Measurements from ENCODE around the gene GPR75.

Gene GPR75

DNA sequence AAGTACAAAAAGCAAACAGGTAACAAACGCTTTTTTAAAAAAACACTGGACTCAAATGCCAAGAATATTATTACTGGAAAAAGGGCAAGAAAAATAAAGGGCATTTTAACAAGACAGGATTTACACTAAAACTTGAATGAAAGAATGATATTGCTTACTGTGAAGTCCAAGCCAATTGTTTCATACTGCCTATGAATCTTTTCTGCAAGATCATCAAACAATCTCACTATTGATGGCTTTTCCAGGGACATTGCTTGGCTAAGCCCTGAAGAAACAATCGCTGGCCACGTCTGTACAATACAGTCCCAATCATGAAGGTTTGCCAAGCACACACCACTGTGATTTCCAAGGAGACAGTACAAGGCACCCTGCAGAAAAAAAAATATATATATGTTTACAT, 41.4 kb upstream of the GPR75 start:
- Histone ChIP-seq H3K4me2 (ENCODE audit: low read length) (no peak overlapping the region), H3K36me3 (replicated peaks; ENCODE audit: low read depth, low read length) (peaks cover 27% of the 10 kb centered on the region), H3K9ac (ENCODE audit: low read length) (no peak overlapping the region), H3K79me2 (ENCODE audit: low read length) (no peaks in the 10 kb centered on the region), H3K9me3 (ENCODE audit: insufficient read depth, low read length) (no peaks in the 10 kb centered on the region), H3K4me3 (ENCODE audit: low read length) (no peak overlapping the region), H3K4me1 (ENCODE audit: low read length) (no peaks in the 10 kb centered on the region), H3K27ac (ENCODE audit: low read length) (no peak overlapping the region), H2AFZ (ENCODE audit: low read depth, low read length) (no peak overlapping the region), H4K20me1 (ENCODE audit: insufficient read depth, low read length) (no peaks in the 10 kb centered on the region), H3K27me3 (ENCODE audit: low read depth, low read length) (no peaks in the 10 kb centered on the region)
- TF ChIP-seq EZH2phosphoT487 (IDR thresholded peaks at IDR 0.05; ENCODE audit: low read depth) = no peak
- TF ChIP-seq, protein P1, sequence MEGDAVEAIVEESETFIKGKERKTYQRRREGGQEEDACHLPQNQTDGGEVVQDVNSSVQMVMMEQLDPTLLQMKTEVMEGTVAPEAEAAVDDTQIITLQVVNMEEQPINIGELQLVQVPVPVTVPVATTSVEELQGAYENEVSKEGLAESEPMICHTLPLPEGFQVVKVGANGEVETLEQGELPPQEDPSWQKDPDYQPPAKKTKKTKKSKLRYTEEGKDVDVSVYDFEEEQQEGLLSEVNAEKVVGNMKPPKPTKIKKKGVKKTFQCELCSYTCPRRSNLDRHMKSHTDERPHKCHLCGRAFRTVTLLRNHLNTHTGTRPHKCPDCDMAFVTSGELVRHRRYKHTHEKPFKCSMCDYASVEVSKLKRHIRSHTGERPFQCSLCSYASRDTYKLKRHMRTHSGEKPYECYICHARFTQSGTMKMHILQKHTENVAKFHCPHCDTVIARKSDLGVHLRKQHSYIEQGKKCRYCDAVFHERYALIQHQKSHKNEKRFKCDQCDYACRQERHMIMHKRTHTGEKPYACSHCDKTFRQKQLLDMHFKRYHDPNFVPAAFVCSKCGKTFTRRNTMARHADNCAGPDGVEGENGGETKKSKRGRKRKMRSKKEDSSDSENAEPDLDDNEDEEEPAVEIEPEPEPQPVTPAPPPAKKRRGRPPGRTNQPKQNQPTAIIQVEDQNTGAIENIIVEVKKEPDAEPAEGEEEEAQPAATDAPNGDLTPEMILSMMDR (IDR thresholded peaks at IDR 0.05; ENCODE audit: low read depth, low read length) = no peak

DNA sequence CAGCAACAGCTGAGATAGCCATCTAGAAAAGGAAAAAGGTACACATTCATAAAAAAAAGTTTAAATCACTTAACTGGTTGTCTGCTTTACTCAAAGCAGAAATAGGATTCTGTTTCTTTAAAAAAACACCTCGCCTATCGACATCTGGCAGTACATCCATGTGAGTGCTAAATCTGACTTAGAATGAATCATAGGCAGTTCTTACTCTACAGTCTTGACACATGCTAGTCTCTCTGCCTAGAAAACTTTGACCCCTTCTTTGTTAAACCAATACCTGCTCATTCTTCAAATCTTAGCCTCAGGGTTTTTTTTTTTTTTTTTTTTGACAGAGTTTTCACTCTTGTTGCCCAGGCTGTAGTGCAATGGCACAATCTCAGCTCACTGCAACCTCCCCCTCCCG, 37.1 kb upstream of the GPR75 start:
- H2AFZ ChIP-seq (ENCODE audit: low read depth, low read length) = no peak overlapping the region
- no peak for TF ChIP-seq EZH2phosphoT487 (IDR thresholded peaks at IDR 0.05; ENCODE audit: low read depth)
- TF ChIP-seq, protein P1 (IDR thresholded peaks at IDR 0.05; ENCODE audit: low read depth, low read length) = no peak
- no peak overlapping the region for H3K4me3 ChIP-seq (ENCODE audit: low read length)
- H4K20me1 ChIP-seq (ENCODE audit: insufficient read depth, low read length) = no peaks in the 10 kb centered on the region
- no peaks in the 10 kb centered on the region for H3K9me3 ChIP-seq (ENCODE audit: insufficient read depth, low read length)
- H3K4me1 ChIP-seq (ENCODE audit: low read length) = no peaks in the 10 kb centered on the region
- H3K27ac ChIP-seq (ENCODE audit: low read length) = no peak overlapping the region
- H3K4me2 ChIP-seq (ENCODE audit: low read length) = no peak overlapping the region
- no peaks in the 10 kb centered on the region for H3K27me3 ChIP-seq (ENCODE audit: low read depth, low read length)
- H3K79me2 ChIP-seq (ENCODE audit: low read length) = no peaks in the 10 kb centered on the region
- peaks cover 31% of the 10 kb centered on the region for H3K36me3 ChIP-seq (replicated peaks; ENCODE audit: low read depth, low read length)
- H3K9ac ChIP-seq (ENCODE audit: low read length) = no peak overlapping the region

DNA sequence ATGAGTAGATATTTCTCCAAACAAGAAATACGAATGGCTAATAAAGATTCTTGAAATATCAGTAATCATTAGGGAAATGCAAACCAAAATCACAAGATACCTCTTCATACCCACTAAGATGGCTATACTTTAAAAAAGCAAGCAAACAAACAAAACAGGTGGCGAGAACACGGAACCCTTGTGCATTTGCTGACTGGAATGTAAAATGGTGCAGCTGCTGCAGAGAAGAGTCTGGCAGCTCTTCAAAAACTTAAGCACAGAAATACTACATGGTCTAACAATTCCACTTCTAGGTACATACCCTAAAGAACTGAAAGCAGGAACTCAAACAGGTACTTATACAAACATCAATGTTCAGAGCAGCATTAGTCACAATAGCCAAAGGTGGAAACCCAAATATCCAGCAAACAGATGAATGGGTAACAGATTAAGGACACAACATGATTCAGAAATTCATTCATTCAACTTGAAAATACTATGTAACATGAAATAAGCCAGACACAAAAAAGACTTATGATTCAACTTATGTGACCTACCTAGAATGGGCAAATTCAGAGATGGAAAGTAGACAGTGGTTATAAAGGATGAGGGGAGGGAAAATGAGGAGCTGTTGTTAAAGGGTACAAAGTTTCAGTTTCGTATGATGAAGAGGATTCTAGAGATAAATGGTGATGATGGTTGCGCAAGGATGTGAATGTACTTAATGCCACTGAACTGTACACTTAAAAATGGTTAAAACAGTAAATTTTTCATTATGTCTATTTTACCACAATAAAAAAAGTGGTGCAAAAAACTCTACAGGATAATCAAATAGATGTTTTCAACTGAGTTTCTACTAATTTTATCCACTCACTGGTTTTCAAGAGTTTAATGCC, 26.9 kb upstream of the GPR75 start:
- Histone ChIP-seq H2AFZ (ENCODE audit: low read depth, low read length) (no peak overlapping the region), H3K4me3 (ENCODE audit: low read length) (no peak overlapping the region), H3K27ac (ENCODE audit: low read length) (no peak overlapping the region; the same call in 1 of the 2 replicates), H3K79me2 (ENCODE audit: low read length) (no peaks in the 10 kb centered on the region), H3K9me3 (ENCODE audit: insufficient read depth, low read length) (no peaks in the 10 kb centered on the region), H3K27me3 (ENCODE audit: low read depth, low read length) (no peaks in the 10 kb centered on the region), H3K4me1 (ENCODE audit: low read length) (peaks cover 7% of the 10 kb centered on the region), H3K36me3 (replicated peaks; ENCODE audit: low read depth, low read length) (peaks cover 61% of the 10 kb centered on the region), H4K20me1 (ENCODE audit: insufficient read depth, low read length) (no peaks in the 10 kb centered on the region), H3K4me2 (ENCODE audit: low read length) (0 out of 2 replicates have a peak overlapping the region, but pooled peaks have one; percentile 3), H3K9ac (ENCODE audit: low read length) (no peak overlapping the region)
- TF ChIP-seq EZH2phosphoT487 (IDR thresholded peaks at IDR 0.05; ENCODE audit: low read depth) = no peak
- TF ChIP-seq, protein P1 (IDR thresholded peaks at IDR 0.05; ENCODE audit: low read depth, low read length) = no peak

DNA sequence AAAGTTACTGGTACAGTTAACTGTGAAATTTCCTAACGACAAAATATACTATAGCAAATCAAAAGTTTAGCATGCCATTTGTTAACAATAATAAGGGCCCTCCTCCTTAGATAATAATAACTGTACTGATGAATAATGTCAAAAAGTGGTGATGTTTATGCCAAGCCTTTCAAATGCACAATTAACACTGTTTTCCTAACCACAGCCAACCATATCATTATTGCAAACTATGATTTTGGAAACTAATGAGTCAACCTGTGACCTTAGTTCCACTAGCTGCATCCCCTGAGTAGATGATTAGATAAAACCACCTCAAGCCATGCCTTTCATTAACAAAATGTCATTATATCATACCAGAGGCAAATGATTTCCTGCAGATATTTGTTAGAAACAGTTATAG, 25.1 kb upstream of the GPR75 start:
- H3K4me1 ChIP-seq (ENCODE audit: low read length) = peaks cover 7% of the 10 kb centered on the region
- no peaks in the 10 kb centered on the region for H3K27me3 ChIP-seq (ENCODE audit: low read depth, low read length)
- no peak overlapping the region for H3K4me3 ChIP-seq (ENCODE audit: low read length)
- no peaks in the 10 kb centered on the region for H3K79me2 ChIP-seq (ENCODE audit: low read length)
- H3K36me3 ChIP-seq (replicated peaks; ENCODE audit: low read depth, low read length) = peaks cover 54% of the 10 kb centered on the region
- no peaks in the 10 kb centered on the region for H4K20me1 ChIP-seq (ENCODE audit: insufficient read depth, low read length)
- H3K9ac ChIP-seq (ENCODE audit: low read length) = no peak overlapping the region
- no peak overlapping the region for H3K27ac ChIP-seq (ENCODE audit: low read length)
- H3K9me3 ChIP-seq (ENCODE audit: insufficient read depth, low read length) = no peaks in the 10 kb centered on the region
- H2AFZ ChIP-seq (ENCODE audit: low read depth, low read length) = no peak overlapping the region
- no peak overlapping the region for H3K4me2 ChIP-seq (ENCODE audit: low read length)
- TF ChIP-seq, protein P1 (IDR thresholded peaks at IDR 0.05; ENCODE audit: low read depth, low read length) = no peak
